Amniotic stem cell (primary cell): ENCODE results near the gene ZNF160.
"Not testable (repeated sequence)": the region's sequence is repeated elsewhere in the genome, so short reads cannot be mapped to it uniquely, and the experiment has no call there.

Experiments used
- DNase-seq: peaks from one replicate; lab custom pipeline; 2025; lab: John Stamatoyannopoulos, UW

The ZNF160 gene

DNA sequence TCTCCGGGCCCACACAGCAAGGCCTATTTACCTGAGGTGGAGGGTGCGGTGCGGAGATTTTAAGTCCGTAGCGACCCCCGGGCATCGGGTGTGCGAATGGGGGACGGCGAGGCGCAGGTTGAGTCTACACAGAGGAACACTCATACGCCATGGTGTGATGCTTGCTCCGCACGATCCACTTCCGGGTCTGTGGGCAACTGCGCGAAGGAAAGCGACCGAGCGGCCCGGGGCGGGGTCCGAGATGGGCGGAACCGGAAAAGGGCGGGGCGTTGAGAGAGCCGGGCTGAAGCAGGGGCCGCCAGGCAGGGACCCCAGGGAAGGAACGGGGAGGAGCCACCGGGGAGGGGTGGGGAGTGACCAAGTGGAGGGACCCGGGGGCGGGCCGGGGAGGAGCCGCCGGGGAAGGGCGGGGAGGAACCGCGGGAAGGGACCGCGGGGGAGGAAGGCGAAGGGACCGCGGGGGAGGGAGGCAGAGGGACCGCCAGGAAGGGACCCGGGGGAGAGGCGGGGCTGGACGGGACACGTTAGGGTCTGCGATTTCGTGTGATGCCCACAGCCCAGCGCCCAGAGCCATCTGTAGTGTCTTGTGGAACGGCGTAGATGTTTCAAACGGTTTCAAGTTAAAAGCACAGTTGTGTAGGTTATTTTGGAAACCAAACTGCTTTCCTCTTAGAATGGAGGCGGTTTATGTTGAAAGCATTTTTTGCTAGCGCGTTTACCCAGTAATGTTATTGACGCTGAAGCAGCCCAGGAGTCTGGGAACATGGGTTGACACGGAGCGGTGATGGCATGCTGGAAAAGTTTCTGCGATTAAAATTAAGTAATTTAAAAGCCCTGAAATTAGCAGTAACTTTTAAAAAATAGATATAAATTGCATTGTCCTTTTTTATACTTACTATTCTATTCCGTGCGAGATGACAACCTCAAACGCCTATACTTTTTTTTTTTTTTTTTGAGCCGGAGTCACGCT lies at the start of gene ZNF160:
TSS of gene ZNF160 (minus strand) at position 189 of the 970 bp plus-strand sequence. CDS start 17,146 bp downstream, outside the sequence.
- peak; percentile 96 for DNase-seq

GRCh38 chr19:53147645-53148044 lies 44.4 kb upstream of the ZNF160 start:
- no peak for DNase-seq

DNA sequence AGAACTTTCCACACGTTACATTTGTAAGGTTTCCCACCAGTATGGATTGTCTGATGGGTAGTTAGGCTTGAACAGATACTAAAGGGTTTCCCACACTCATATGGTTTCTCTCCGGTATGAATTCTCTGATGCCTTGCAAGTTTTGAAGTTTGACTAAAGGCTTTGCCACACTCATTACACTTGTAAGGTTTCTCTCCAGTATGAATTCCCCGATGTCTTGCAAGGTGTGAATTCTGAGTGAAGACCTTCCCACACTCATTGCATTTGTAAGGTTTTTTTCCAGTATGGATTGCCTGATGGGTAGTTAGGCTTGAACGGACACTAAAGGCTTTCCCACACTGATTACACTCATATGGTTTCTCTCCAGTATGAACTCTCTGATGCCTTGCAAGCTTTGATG lies 37.1 kb upstream of the ZNF160 start:
- no peak for DNase-seq

DNA sequence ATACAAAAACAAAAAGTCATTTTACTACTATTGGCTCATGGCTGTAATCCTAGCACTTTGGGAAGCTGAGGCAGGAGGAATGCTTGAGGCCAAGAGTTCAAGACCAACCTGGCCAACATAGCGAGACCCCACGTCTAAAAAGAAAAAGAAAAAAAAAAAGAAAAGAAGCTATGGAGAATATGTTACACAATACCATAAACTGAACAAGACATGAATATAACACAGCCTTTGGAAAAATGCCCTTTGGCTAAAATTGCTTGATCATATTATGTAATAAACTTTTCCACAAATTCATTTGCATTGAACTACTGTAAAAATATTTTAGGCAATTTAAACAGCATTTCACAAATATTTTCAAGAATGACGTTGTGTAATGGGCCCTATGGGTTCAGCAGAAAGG lies 33.2 kb upstream of the ZNF160 start:
- DNase-seq = no peak

DNA sequence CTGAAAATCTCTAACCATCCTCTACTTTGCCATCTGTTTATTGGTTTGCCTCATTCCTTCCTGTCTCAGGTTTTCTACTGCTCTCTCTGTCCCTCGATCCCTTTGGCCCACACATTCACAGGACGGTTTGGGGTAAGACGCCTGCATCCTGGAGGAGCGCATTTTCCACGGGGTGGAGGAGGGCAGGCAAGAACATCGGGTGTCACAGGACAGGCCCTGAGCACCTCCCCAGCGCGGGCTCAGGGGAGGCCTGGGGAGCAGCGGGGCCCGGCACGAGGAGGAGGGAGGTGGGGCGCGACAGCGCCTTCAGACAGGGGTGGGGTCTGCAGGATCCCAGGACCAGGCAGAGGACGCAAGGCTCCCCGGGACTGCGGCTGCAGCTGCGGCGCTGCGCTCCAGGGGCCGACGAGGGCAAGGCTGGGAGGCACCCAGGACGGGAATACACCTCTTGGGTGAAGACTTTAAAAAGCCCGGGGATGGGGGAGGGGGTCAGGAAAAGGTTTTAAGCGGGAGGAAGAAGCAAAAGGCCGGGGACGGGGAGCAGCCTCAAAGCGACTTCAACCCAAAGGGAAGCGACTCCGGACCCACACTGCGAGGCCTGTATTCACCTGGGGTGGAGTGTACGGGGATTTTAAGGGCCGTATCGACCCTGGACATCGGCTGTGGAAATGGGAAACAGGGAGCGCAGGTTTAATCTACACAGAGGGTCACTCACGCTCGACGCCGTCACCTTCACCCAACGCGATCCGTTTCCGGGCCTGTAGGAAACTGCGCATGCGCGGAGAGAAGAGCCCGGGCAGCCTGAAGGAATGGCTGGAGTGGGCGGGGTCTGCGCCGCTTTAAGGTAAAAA lies 29.1 kb upstream of the ZNF160 start, which contains the start of gene ZNF415:
TSS of gene ZNF415 (minus strand) at position 770 of the 851 bp plus-strand sequence. CDS start 10,234 bp downstream, outside the sequence.
- no peak for DNase-seq

DNA sequence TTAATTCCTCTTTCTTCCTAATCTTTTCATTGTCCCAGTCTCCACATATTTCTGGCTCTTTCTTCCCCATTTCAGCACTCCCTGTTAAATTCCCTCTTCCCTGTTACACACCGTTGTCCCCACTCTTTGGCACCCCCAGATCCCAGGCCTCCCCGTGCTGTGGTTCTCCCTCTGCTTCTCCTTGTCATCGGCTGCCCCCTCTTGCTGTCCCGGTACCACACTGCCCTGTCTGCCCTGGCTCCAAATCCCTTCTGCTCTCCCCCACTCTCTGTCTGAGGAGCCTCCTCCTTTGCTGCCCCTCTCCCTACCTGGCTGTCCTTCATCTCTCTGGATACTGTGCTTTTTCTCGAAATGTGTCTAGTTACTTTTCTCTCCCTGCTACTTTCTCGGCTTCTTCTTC lies 28.5 kb upstream of the ZNF160 start:
- DNase-seq = no peak

- no peak for DNase-seq
Measured at GRCh38 chr19:53131085-53131590, 27.9 kb upstream of the ZNF160 start.

- DNase-seq = no peak
Measured at GRCh38 chr19:53130506-53130905, 27.3 kb upstream of the ZNF160 start.

DNA sequence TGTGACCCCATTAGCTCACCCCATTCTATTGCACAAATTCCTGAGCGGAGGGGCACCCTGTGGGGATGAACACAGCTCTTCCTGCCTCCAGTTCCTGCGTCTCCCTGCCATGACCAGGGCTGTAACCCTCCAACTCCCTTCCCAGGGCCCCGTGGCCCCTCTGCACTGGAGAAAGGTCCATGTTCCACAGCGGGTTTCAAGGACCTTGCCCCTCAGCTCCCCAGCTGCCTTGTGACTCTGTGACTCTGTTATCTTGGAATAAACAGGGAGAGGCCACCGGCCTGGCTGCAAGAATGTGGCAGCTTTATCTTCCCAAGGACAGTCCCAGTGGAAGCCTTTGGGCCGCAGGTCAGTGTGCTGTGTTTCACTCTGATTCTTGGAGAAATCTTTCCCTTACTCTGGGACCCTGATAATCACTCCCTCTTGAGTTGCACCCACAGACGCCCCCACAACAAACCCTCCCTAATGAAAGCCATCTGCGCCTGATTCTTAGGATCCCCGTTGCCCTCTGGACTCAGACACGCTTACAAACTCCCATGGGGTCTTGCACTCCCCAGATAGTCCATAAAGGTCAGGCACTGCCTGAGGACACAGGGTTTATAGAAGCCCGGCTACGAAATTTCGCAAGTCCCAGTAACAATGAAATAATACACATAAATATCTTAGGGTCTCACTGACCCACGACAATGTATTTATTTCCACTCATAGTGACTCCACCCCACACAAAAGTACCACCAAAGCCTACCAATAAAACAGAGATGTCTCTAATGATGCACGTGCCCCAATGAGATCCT lies 23.7 kb upstream of the ZNF160 start:
- not testable (repeated sequence) for DNase-seq

GRCh38 chr19:53123400-53123799 lies 20.2 kb upstream of the ZNF160 start:
- DNase-seq = no peak

DNA sequence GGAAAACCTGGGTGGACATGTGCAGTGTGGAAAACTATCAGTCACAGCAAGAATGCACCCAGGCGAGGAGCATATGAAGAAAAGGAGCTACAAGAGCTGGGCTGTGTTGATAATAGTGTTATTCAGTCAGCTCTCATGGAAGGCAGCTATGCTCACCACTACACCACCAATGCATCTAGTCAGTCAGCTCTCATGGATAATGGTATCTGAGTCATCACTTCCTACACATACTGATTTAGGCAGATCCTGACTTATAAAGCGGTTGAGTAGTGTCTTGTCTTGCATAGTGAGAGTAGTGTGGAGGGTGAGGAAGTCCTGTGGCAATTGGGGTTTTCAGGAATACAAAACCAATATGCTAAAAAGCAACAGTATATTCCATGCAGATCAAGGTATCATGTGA lies 9.1 kb upstream of the ZNF160 start:
- DNase-seq = no peak

DNA sequence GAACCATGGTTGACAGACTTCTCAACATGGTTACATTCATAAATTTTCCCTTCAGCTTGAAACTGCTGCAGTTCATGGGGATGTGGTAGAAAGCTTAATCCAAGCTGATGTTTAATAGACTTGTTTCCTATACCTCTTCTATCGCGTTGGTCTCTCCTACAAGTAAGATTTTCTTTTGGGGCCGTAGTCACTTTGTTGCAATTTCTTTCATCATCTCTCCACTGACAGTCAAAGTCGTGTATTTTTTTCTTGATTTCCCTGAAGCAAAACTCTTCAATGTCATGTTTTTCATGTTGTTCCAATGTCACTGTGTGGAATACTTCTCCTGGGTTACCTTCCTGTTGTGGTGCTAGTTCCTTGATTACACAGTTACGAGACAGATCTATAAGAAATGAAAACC lies 6.3 kb upstream of the ZNF160 start:
- no peak for DNase-seq

DNA sequence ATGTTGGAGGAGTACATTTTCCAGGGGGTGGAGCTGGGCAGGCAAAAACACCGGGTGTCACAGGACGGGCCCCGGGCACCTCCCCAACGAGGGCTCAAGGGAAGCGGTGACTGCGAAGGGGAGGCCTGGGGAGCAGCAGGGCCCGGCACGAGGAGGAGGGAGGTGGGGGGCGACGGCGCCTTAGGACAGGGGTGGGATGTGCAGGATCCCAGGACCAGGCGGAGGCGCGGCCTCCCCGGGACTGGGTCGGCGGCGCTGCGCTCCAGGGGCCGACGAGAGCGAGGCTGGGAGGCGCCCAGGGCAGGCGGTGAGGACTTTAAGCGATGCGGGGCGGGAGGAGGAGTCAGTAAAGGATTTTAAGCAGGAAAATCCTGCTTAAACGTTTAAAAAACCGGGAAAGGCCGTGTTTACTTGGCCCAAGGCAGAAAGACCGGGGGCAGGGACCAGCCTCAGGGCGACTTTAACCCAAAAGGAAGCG lies 427 bp downstream of the ZNF160 start:
- DNase-seq = no peak

GRCh38 chr19:53102206-53102755 lies 941 bp downstream of the ZNF160 start:
- no peak for DNase-seq

DNA sequence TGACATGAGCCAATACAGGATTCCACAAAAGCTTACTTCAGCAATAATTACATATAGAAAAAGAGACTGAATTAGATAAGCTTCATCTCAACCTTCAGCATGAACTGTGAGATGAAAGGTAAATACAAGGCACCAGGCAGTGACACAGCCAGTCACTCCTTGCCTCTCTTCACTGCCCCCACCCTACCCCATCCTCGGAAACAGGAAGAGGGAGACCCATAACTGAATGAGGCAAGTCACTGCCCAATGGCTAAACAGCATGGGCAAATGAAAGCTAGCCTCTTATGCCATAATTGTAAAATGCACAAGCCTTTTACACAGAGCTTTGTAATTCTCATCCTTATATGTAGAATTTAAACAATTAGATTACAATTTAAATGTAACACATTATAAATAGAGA lies 1.7 kb downstream of the ZNF160 start:
- DNase-seq = no peak

DNA sequence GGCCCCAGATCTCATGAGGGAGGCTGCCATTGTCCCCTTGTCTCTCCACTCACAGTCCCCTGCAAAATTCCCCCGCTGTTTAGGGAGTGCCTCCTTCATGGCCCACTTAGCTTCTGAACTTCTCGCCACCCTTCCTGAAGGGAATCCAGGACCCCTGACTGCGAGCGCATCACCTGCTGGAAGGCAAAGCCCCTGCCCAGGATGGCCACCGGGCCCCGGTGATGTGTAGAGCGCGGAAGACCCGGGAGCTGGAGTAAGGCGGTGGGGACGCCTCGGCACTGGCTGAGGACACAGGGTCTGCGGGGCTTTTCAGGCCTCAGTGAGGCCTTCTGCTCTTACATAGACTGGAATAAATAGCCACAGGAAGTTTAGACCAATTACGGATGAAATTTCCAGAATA lies 4.7 kb downstream of the ZNF160 start:
- not testable (repeated sequence) for DNase-seq

- not testable (repeated sequence) for DNase-seq
Measured at GRCh38 chr19:53096982-53097690, 6.1 kb downstream of the ZNF160 start.

GRCh38 chr19:53096579-53096978 lies 6.6 kb downstream of the ZNF160 start:
- not testable (repeated sequence) for DNase-seq

- no peak for DNase-seq
Measured at GRCh38 chr19:53094754-53095575, 8.3 kb downstream of the ZNF160 start.

DNA sequence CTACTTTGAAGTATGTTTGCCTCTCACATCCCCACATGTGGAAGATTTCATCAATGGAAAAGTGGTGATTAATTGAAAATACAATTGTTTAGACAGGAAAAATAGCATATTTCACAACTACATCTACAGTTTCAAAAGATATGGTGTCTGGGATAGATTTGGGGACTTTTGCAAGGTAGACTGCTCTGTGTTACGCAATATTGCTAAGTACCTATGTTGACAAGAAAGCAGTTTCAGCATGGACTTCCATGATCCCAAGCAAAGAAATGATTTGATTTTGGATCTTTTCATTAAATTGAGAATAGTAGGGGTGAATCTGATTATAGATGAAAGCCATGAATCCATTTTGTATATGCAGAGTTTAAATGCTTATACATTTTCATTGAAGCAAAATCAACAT lies 10.5 kb downstream of the ZNF160 start:
- no peak for DNase-seq
